Stimulated activated CD4-positive, alpha-beta T cell treated with anti-CD3 and anti-CD28 coated beads, Interleukin-4, amount 100 ng/mL, for 4 hours (primary cell): Measurements from ENCODE around the gene SART3.

ENCODE experiments used
- DNase-seq, 2 experiments: peaks; one replicate each; pipeline ENCODE4 v3.0.0-alpha.2; 2020

Gene SART3, protein sequence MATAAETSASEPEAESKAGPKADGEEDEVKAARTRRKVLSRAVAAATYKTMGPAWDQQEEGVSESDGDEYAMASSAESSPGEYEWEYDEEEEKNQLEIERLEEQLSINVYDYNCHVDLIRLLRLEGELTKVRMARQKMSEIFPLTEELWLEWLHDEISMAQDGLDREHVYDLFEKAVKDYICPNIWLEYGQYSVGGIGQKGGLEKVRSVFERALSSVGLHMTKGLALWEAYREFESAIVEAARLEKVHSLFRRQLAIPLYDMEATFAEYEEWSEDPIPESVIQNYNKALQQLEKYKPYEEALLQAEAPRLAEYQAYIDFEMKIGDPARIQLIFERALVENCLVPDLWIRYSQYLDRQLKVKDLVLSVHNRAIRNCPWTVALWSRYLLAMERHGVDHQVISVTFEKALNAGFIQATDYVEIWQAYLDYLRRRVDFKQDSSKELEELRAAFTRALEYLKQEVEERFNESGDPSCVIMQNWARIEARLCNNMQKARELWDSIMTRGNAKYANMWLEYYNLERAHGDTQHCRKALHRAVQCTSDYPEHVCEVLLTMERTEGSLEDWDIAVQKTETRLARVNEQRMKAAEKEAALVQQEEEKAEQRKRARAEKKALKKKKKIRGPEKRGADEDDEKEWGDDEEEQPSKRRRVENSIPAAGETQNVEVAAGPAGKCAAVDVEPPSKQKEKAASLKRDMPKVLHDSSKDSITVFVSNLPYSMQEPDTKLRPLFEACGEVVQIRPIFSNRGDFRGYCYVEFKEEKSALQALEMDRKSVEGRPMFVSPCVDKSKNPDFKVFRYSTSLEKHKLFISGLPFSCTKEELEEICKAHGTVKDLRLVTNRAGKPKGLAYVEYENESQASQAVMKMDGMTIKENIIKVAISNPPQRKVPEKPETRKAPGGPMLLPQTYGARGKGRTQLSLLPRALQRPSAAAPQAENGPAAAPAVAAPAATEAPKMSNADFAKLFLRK

GRCh38 chr12:108560752-108561719, at the start of gene SART3:
Gene SART3, minus strand, starts transcription at chr12:108561173. Its CDS starts 19 bp downstream, at chr12:108561154.
- DNase-seq: peak; percentile 72 to 77

GRCh38 chr12:108610336-108610815, 49.4 kb upstream of the SART3 start:
- no peak for DNase-seq

- DNase-seq: no peak
Observed at GRCh38 chr12:108609537-108610335, 48.8 kb upstream of the SART3 start.

DNA sequence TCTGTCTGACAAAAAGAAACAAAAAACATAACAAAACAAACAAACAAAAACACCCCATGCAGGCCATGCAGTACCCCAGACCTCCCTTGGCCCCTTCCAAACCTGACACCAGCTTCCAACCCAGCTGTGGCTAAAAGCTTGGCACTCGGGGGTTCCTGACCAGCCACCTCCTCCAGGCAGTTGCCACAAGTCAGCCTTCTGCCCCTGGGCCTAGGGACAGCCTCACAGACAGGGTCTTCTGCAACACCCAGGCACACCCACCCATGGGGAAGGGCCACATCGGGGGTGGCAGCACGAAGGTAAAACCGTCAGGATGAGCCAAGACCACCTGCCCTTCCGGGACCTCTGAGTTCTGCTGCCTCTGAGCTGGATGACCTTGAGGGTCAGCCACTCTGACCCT, 47.6 kb upstream of the SART3 start:
- DNase-seq: no peak

GRCh38 chr12:108607981-108608600, 47.1 kb upstream of the SART3 start:
- no peak for DNase-seq

GRCh38 chr12:108606492-108606891, 45.5 kb upstream of the SART3 start:
- DNase-seq: no peak

- no peak for DNase-seq
Observed at GRCh38 chr12:108605690-108606406, 44.9 kb upstream of the SART3 start.

DNA sequence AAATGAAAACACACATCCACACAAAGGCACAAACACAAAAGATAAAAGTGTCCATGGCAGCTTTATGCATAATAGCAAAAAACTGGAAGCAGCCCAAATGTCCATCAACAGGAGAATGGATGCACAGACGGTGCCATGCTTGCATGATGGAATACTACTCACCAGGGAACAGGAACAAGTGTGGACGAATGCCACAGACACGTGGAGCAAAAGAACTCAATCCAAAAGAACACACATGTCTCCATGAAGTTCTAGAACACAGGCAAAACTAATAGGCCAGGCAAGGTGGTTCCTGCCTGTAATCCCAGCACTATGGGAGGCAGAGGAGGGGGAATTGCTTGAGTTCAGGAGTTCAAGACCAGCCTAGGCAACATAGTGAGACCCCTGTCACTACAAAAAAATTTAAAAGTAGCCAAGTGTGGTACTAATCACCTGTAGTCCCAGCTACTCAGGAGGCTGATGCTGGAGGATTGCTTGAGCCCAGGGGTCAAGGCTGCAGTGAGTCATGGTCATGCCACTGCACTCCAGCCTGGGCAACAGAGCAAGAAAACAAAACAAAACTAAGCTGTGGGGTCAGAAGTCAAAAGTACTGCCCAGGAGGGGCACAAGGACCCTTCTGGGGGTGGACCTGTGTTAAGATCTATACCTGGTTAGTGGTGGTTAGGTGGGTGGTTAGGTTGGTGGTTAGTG, 44.2 kb upstream of the SART3 start:
- no peak for DNase-seq

DNA sequence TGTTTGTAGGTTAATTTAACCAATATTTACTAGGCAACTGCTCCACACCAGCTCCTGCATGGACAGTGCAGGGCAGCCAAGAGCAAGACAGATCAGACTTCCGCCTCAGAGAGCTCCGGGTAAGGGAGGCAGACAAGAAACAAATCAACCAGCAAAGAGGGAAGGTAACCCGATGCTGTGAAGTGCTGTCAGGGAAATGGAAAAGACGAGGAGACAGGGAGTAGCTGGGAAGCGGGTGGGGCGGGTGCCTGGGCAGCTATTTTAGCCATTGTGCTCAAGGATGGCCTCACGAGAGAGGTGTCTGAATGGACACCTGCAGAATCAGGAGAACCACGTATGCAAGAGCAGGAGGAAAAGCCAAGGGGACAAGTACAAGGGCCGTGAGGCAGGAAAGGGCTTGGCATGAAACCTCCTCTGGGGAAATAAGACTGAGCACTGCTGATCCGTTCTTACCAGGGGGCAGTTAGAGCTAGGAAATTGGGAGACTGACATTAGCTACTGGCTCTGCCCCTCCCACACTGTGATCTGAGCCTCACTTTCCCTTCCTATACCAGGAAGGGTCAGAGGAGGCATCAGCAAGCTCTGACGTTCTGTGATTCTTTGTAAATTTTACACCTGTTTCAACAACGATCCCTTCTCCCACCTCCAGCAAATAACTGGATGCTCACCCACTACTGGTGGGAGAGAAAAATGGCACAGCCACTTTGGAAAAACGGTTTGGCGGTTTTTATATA, 43.4 kb upstream of the SART3 start:
- DNase-seq: no peak

GRCh38 chr12:108603743-108604142, 42.8 kb upstream of the SART3 start:
- no peak for DNase-seq

- no peak for DNase-seq
Observed at GRCh38 chr12:108602976-108603704, 42.2 kb upstream of the SART3 start.

DNA sequence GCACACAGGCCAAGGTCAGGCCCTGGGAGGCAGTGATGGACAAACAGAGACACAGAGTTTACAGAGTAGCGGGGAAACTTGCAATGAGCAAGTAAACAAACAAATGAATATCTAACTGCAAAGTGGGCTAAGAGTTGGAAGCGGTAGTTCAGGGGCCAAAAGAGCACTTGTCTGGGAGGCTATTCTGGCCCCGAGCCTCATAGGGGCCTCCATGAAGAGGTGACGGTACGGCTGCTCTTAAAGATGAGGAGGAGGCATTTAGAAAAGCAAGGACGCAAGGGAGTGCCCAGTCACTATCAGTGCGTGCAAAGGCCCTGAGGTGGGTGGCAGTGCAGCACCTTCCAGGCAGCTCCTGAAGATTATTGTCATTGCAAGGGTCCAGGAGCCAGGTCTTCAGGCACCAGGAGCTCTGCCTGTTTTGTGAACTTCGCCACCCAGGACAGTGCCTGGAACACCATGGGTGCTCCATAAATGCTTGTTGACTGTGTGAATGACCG, 41.3 kb upstream of the SART3 start:
- no peak for DNase-seq

- DNase-seq: no peak
Observed at GRCh38 chr12:108600702-108601007, 39.7 kb upstream of the SART3 start.

DNA sequence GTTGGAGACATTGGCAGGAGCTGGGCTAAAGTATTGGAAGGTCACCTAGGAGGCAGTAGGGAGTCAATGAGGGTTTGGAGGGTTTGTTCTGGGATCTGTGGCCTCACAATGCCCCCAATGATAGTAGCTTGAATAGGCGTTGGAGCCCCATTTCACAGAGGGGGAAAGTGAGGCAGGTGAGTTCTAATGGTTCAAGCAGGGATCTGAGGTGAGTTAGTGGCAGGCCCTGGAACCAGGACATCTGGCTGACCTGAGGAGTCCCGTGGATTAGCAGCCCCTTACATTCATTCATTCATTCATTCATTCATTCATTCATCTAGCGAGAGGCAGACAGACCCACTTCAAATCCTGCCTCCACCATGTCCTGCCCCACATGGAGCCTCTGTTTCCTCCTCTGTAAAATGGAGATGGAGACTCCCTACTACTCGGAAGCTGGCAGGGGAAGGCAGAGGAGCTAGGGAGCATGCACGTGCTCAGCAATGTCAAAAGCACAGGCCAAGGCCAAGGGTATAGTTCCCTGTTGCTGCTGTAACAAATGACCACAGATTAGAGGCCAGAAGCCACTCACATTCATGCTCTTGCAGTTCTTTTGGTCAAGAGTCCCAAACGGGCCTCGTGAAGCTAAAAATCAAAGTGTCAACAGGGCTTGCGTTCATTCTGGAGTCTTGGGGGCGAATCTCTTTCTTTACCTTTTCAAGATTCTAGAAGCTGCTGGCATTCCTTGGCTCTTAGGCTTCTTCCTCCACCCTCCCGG, 39.2 kb upstream of the SART3 start:
- no peak for DNase-seq

DNA sequence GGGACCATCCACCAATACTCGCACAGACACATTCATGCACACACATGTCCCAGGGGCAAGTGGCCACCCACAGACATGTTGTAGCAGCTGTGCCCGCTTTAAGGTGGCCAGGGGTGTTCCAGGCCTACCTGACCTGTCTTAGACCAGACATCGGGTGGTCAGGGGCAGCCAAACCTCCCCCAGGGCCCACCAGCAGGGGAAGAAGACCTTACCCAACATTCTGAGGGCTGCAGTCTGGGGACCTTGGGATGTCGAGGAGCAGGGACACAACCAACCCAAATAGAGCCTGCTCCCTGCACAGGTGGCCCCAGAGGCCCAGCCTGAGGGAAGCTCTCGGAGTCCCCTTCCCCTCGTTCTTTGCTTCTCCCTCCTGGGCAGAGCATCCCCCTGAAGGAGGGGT, 38.6 kb upstream of the SART3 start:
- no peak for DNase-seq

DNA sequence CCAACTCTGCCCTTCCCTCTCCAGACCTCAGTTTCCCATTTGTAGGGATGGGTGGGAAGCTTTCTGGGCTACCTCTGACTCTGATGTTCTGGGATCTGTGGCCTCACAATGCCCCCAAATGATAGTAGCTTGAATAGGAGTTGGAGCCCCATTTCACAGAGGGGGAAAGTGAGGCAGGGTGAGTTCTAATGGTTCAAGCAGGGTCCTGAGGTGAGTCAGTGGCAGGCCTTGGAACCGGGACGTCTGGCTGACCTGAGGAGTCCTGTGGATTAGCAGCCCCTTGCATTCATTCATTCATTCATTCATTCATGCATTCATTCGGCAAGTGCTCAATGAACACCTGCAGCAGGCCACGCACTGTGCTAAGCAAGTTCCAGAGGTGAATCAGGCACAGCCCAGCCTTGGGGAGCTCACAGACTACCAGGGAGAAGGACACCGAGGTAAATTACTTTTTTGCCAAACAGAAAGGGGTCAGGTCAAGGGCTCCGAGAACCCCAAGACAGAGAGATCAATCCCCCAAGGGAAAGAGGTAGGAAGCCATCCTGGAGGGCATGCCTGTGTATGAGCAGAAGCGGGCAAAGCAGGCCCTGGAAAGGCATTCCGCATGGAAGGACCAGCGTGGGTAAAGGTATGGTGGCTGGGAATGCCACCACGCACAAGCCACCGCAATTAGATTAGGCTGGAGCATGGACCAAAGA, 37.7 kb upstream of the SART3 start:
- DNase-seq: no peak
